H9 (cell line): ENCODE measurements around the gene PTCHD1. TPM values are rescaled to one million over a fixed set of nuclear protein-coding genes. Genes with fewer than 3 reads are reported as not detected.

ENCODE experiments used
- DNase-seq: peaks from one replicate; pipeline ENCODE4 v3.0.0-alpha.2; 2017
- H2AFZ ChIP-seq: one replicate; pipeline ENCODE4 v1.6.1; 2013; ENCODE audit warnings: mild to moderate bottlenecking, low read length, control low read depth, moderate library complexity
- H2AK5ac ChIP-seq: 2 replicates; pipeline ENCODE4 v1.6.1; 2013; ENCODE audit warnings: low read length, control low read depth, mixed read lengths; ENCODE audit not compliant: insufficient read length
- H2BK120ac ChIP-seq: one replicate; pipeline ENCODE4 v1.6.1; 2013; ENCODE audit warnings: low read depth, mild to moderate bottlenecking, low read length, control low read depth, inconsistent platforms; ENCODE audit not compliant: poor library complexity, severe bottlenecking
- H2BK12ac ChIP-seq: 2 replicates; pipeline ENCODE4 v1.6.1; 2013; ENCODE audit warnings: low read length, control low read depth, mixed read lengths, low read depth; ENCODE audit not compliant: insufficient read length
- H2BK15ac ChIP-seq: 2 replicates; pipeline ENCODE4 v1.6.1; 2013; ENCODE audit warnings: low read depth, low read length, control low read depth
- H2BK20ac ChIP-seq: one replicate; pipeline ENCODE4 v1.6.1; 2013; ENCODE audit warnings: low read depth, mild to moderate bottlenecking, low read length, control low read depth, inconsistent platforms; ENCODE audit not compliant: poor library complexity, severe bottlenecking
- H2BK5ac ChIP-seq: 2 replicates; pipeline ENCODE4 v1.6.1; 2013; ENCODE audit warnings: low read length, control low read depth, mixed read lengths; ENCODE audit not compliant: insufficient read length
- H3K14ac ChIP-seq: 2 replicates; pipeline ENCODE4 v1.6.1; 2013; ENCODE audit warnings: low read length, control low read depth; ENCODE audit not compliant: insufficient read depth
- H3K18ac ChIP-seq: 2 replicates; pipeline ENCODE4 v1.6.1; 2013; ENCODE audit warnings: low read depth, mild to moderate bottlenecking, mixed read lengths, low read length, control low read depth; ENCODE audit not compliant: insufficient read length
- H3K23ac ChIP-seq: 2 replicates; pipeline ENCODE4 v1.6.1; 2013; ENCODE audit warnings: low read length, control low read depth, mixed read lengths, low read depth; ENCODE audit not compliant: insufficient read length
- H3K23me2 ChIP-seq: 2 replicates; pipeline ENCODE4 v1.6.1; 2013; ENCODE audit warnings: low read depth, mild to moderate bottlenecking, mixed read lengths, low read length, control low read depth; ENCODE audit not compliant: insufficient read length, poor library complexity, severe bottlenecking
- H3K27ac ChIP-seq: 2 replicates; pipeline ENCODE4 v1.5.1; 2013; ENCODE audit warnings: low read length, control low read depth, mixed read lengths, low read depth; ENCODE audit not compliant: insufficient read length
- H3K27me3 ChIP-seq: 2 replicates; pipeline ENCODE4 v1.6.1; 2013; ENCODE audit warnings: low read length, control low read depth, inconsistent platforms; ENCODE audit not compliant: insufficient read depth
- H3K4ac ChIP-seq: 2 replicates; pipeline ENCODE4 v1.6.1; 2013; ENCODE audit warnings: low read depth, mild to moderate bottlenecking, control low read depth, inconsistent platforms, low read length, moderate library complexity
- H3K4me1 ChIP-seq: 2 replicates; pipeline ENCODE4 v1.6.1; 2013; ENCODE audit warnings: low read length, control low read depth, inconsistent platforms; ENCODE audit not compliant: insufficient read depth
- H3K4me2 ChIP-seq: 2 replicates; pipeline ENCODE4 v1.6.1; 2013; ENCODE audit warnings: low read length, control low read depth, mixed read lengths; ENCODE audit not compliant: insufficient read length, insufficient read depth
- H3K56ac ChIP-seq: 2 replicates; pipeline ENCODE4 v1.6.1; 2013; ENCODE audit warnings: low read depth, mild to moderate bottlenecking, mixed read lengths, low read length, control low read depth; ENCODE audit not compliant: insufficient read length
- H3K79me1 ChIP-seq: 2 replicates; pipeline ENCODE4 v1.6.1; 2013; ENCODE audit warnings: low read depth, mild to moderate bottlenecking, moderate library complexity, low read length, control low read depth, inconsistent platforms; ENCODE audit not compliant: insufficient read depth, poor library complexity, severe bottlenecking
- H3K79me2 ChIP-seq: 2 replicates; pipeline ENCODE4 v1.6.1; 2013; ENCODE audit warnings: low read length, control low read depth, inconsistent platforms; ENCODE audit not compliant: insufficient read depth
- H3K9ac ChIP-seq: 2 replicates; pipeline ENCODE4 v1.6.1; 2013; ENCODE audit warnings: low read length, control low read depth, mixed read lengths; ENCODE audit not compliant: insufficient read length; ENCODE audit errors: extremely low read depth
- H3K9me3 ChIP-seq: one replicate; pipeline ENCODE4 v1.6.1; 2013; ENCODE audit warnings: low read depth, low read length, inconsistent platforms; ENCODE audit not compliant: control insufficient read depth
- H3T11ph ChIP-seq: one replicate; pipeline ENCODE4 v1.6.1; 2013; ENCODE audit warnings: mild to moderate bottlenecking, low read length, control low read depth, inconsistent platforms
- H4K20me1 ChIP-seq: one replicate; pipeline ENCODE4 v1.6.1; 2013; ENCODE audit not compliant: control insufficient read depth, insufficient read length, insufficient read depth
- H4K5ac ChIP-seq: 2 replicates; pipeline ENCODE4 v1.6.1; 2013; ENCODE audit warnings: low read depth, mild to moderate bottlenecking, mixed read lengths, low read length, control low read depth; ENCODE audit not compliant: insufficient read length
- H4K8ac ChIP-seq: replicated peaks from 2 replicates; pipeline ENCODE4 v1.6.1; 2013; ENCODE audit warnings: low read length, control low read depth, mixed read lengths, low read depth; ENCODE audit not compliant: insufficient read length
- H4K91ac ChIP-seq: 2 replicates; pipeline ENCODE4 v1.6.1; 2013; ENCODE audit warnings: low read depth, mild to moderate bottlenecking, moderate library complexity, mixed read lengths, low read length, control low read depth; ENCODE audit not compliant: insufficient read length
- H3K27ac Mint-ChIP-seq, 3 experiments: 2 replicates in 2 of 3; 3 replicates in 1 of 3; pipeline ENCODE4 v1.8.0; 2020 to 2021; ENCODE audit warnings: mixed read lengths in 3 of 3, mild to moderate bottlenecking in 1 of 3, moderate library complexity in 1 of 3
- H3K27me3 Mint-ChIP-seq: 2 replicates; pipeline ENCODE4 v1.8.0; 2021; ENCODE audit warnings: low read depth, mild to moderate bottlenecking, moderate library complexity, mixed read lengths
- H3K36me3 Mint-ChIP-seq, 3 experiments: 2 replicates in 2 of 3; 3 replicates in 1 of 3; pipeline ENCODE4 v1.8.0; 2020 to 2021; ENCODE audit warnings: low read depth in 3 of 3, mixed read lengths in 3 of 3; ENCODE audit not compliant: insufficient read depth in 1 of 3
- H3K4me1 Mint-ChIP-seq, 2 experiments: 2 replicates each; pipeline ENCODE4 v1.8.0; 2020; ENCODE audit warnings: mixed read lengths in 2 of 2
- H3K4me3 Mint-ChIP-seq, 2 experiments: 2 replicates in 1 of 2; 3 replicates in 1 of 2; pipeline ENCODE4 v1.8.0; 2020 to 2021; ENCODE audit warnings: mild to moderate bottlenecking in 2 of 2, mixed read lengths in 2 of 2, moderate library complexity in 1 of 2
- H3K9me3 Mint-ChIP-seq, 2 experiments: 2 replicates in 1 of 2; 3 replicates in 1 of 2; pipeline ENCODE4 v1.8.0; 2020; ENCODE audit warnings: mild to moderate bottlenecking in 2 of 2, mixed read lengths in 2 of 2, moderate library complexity in 1 of 2
- CTCF ChIP-seq: fragments of 200-600 bp; sonication (generic); conservative IDR thresholded peaks from 3 replicates; pipeline ENCODE4 v1.8.0; 2021; ENCODE audit warnings: antibody characterized with exemption, mild to moderate bottlenecking
- WGBS: extraction: QIAGEN DNeasy Blood & Tissue Kit; methylation state at CpG from one replicate; pipeline ENCODE4 v1.1.7; 2013; ENCODE audit warnings: missing lambda C conversion rate, low lambda C conversion rate, mixed read lengths; ENCODE audit not compliant: insufficient read length; ENCODE audit errors: extremely low coverage; 5-methylcytosine and 5-hydroxymethylcytosine counted together
- total RNA-seq: library from RNA; stranded (reverse); gene quantifications from 2 replicates; pipeline ENCODE4 v1.2.1, GENCODE V29; 2021

Gene PTCHD1
- total RNA-seq, 1 experiment from 2014 or later, result 1.4 TPM

- H2BK20ac ChIP-seq, result no peak overlapping the region
- H3K14ac ChIP-seq, result no peak overlapping the region
- H4K91ac ChIP-seq, result no peak overlapping the region
- no peak overlapping the region for H2BK15ac ChIP-seq
- H3K79me2 ChIP-seq, result no peaks in the 10 kb centered on the region
- DNase-seq, result peak; percentile 86
- TF ChIP-seq CTCF, result no peak
- no peaks in the 10 kb centered on the region for H3K27me3 ChIP-seq
- no peak overlapping the region for H2BK12ac ChIP-seq
- peak overlapping the region; percentile 84 for H3K27ac ChIP-seq
- no peak overlapping the region for H2AFZ ChIP-seq
- no peaks in the 10 kb centered on the region for H3K79me1 ChIP-seq
- H3K56ac ChIP-seq, result no peak overlapping the region
- no CpG with 5 or more reads among the region's 1 CpG for WGBS
- Mint-ChIP-seq H3K4me1 (peaks cover 39 to 63% of the 10 kb centered on the region in 2 experiments), H3K27me3 (no peaks in the 10 kb centered on the region), H3K4me3 (peak overlapping the region in 1 of 2 experiments; percentile 4; a peak in 1 of 5 replicates), H3K27ac (peak overlapping the region; percentile 89 to 94 (median 93)), H3K9me3 (peaks cover 0 to 6% of the 10 kb centered on the region in 2 experiments; a peak in 4 of 5 replicates), H3K36me3 (peaks cover 4 to 14% (median 7%) of the 10 kb centered on the region in 3 experiments)
- H3K4me1 ChIP-seq, result peaks cover 11% of the 10 kb centered on the region
- H3K18ac ChIP-seq, result no peak overlapping the region
- H3K9me3 ChIP-seq, result no peaks in the 10 kb centered on the region
- H2BK5ac ChIP-seq, result no peak overlapping the region
- no peak overlapping the region for H2BK120ac ChIP-seq
- no peak overlapping the region for H3T11ph ChIP-seq
- no peak overlapping the region for H3K9ac ChIP-seq
- no peak overlapping the region for H4K5ac ChIP-seq
- H4K8ac ChIP-seq, result no peak overlapping the region
- H3K23me2 ChIP-seq, result no peaks in the 10 kb centered on the region
- no peak overlapping the region for H3K4ac ChIP-seq
- no peak overlapping the region for H2AK5ac ChIP-seq
- H3K4me2 ChIP-seq, result no peak overlapping the region
- no peak overlapping the region for H3K23ac ChIP-seq
- H4K20me1 ChIP-seq, result no peaks in the 10 kb centered on the region
Observed at GRCh38 chrX:23436875-23437274, 102.2 kb downstream of the PTCHD1 start.
